Muscle layer of duodenum (tissue), 2 donors: Measurements from ENCODE around the gene BRI3.

Experiments used
- H3K27ac ChIP-seq: one replicate; pipeline ENCODE4 v1.7.0; 2013; ENCODE audit warnings: mild to moderate bottlenecking, low read length
- H3K27me3 ChIP-seq: one replicate; pipeline ENCODE4 v1.7.0; 2013; ENCODE audit warnings: low read depth, mild to moderate bottlenecking, control low read depth, low read length
- H3K36me3 ChIP-seq, 2 donors: one replicate each; pipeline ENCODE4 v1.7.0; 2013; ENCODE audit warnings: low read length in 2 of 2, control low read depth in 1 of 2, mild to moderate bottlenecking in 1 of 2; ENCODE audit not compliant: insufficient read depth in 2 of 2, control insufficient read depth in 1 of 2
- H3K4me1 ChIP-seq, 2 donors: one replicate each; pipeline ENCODE4 v1.7.0; 2013; ENCODE audit warnings: low read length in 2 of 2, mild to moderate bottlenecking in 2 of 2, control low read depth in 1 of 2, moderate library complexity in 1 of 2; ENCODE audit not compliant: insufficient read depth in 2 of 2, control insufficient read depth in 1 of 2
- H3K4me3 ChIP-seq, 2 donors: one replicate each; pipeline ENCODE4 v1.7.0; 2013; ENCODE audit warnings: low read length in 2 of 2, low read depth in 1 of 2, mild to moderate bottlenecking in 1 of 2
- H3K9me3 ChIP-seq, 2 donors: one replicate each; pipeline ENCODE4 v1.7.0; 2013; ENCODE audit warnings: low read length in 2 of 2, control low read depth in 1 of 2, mild to moderate bottlenecking in 1 of 2; ENCODE audit not compliant: control insufficient read depth in 1 of 2
- donor health status: healthy.

The BRI3 gene

GRCh38 chr7:98282703-98283102, 1.2 kb downstream of the BRI3 start:
- peaks cover 35 to 60% of the 10 kb centered on the region in 2 donors for H3K4me1 ChIP-seq
- peaks cover 3 to 8% of the 10 kb centered on the region in 2 donors for H3K36me3 ChIP-seq
- H3K27ac ChIP-seq: peak overlapping the region; percentile 96
- no peaks in the 10 kb centered on the region for H3K27me3 ChIP-seq
- H3K4me3 ChIP-seq: peak overlapping the region; percentile 86 to 87
- H3K9me3 ChIP-seq: no peaks in the 10 kb centered on the region

DNA sequence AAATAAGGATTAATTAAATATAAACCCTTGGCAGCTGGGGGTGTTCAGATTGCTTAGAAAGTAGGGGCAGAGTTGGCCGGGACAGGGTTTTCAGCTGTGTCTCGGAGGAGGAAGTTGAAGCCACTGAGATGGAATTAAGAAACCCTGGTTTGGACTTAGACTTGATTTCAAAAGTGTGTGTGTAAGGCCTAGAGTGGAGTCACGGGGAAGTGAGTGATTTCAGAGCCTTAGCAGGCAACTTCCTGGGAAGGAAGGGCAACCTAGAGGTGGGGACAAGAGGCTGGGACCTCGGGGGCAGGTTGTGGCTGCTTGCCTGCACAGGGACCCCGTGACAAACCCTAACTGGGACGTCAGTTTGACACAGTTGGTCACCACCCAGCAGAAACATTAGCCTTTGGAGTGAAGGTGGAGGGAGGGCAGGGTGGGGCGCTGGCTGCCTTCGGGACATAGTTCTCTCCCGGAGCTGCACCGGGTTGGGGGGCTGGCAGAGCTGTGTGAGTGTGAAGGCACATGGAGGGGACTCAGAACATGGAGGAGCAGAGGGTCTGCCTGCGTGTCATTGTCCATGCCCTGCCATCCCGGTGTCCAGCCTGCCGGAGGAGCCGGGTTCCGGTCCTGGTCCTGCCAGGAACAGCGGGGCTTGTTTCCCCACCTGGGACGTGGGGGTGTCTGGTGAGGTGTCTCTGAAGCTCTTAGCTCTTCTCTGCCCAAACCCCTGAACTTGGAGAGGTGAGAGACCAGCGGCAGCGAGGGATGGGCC, 1.8 kb downstream of the BRI3 start:
- Histone ChIP-seq H3K4me3 (peak overlapping the region; percentile 86 to 87), H3K9me3 (no peaks in the 10 kb centered on the region), H3K27ac (peak overlapping the region; percentile 96), H3K4me1 (peaks cover 38 to 66% of the 10 kb centered on the region in 2 donors), H3K36me3 (peaks cover 7 to 8% of the 10 kb centered on the region in 2 donors), H3K27me3 (no peaks in the 10 kb centered on the region)

DNA sequence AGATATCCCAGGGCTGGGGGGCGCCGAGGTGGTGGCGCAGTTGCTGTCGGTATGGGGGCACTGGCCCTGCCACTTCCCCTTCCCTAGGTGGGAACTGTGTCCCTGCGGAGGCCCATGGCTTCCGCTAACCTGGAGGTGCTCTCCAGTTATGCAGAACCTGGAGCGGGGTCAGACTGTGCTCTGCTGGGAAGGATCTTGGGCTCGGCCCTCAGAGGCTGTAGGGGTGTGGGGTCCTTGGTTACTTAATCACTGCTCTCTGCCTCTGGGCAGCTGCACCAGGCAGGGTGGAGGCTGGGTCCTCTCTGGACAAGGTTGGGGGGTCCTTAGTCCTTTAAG, 2.4 kb downstream of the BRI3 start:
- peaks cover 41 to 71% of the 10 kb centered on the region in 2 donors for H3K4me1 ChIP-seq

DNA sequence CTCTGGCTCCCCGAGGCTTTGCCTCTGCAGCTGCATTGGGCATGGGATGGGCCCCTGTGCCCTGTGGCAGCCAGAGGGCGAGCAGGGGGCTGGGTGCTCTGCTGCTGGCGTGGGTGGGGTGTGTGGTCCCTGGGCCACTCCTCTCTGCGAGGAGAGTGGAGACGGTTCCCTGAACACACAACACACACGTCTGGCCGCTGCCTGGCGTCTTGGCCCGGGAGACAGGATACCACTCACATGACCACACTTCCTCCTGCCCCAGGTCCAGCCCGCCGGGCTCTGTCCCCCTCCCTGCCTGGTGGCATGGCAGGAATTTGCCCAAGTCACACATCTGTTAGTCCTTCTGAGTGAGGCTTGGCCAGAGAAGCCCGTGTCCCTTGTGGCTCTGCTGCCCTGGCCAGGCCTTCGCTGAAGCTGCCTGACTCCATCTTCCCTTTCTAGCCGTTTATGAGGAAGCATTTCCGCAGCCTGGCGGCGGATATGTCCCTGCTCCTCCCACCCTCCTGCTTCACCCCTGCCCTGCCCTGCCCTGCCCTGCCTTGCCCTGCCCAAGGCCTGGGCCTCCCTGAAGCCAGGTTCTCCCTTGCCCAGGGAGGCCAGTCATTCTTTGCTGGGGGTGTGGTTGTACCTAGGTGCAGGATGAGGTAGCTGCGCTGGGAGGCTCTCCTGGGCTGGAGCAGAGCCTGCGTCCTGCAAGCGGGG, 3.0 kb downstream of the BRI3 start:
- Histone ChIP-seq H3K4me3 (peak overlapping the region; percentile 86 to 87), H3K9me3 (no peaks in the 10 kb centered on the region), H3K4me1 (peaks cover 41 to 76% of the 10 kb centered on the region in 2 donors), H3K27ac (peak overlapping the region; percentile 96), H3K27me3 (no peaks in the 10 kb centered on the region), H3K36me3 (peaks cover 8 to 12% of the 10 kb centered on the region in 2 donors)

More for the DNA sequence above, 2.4 kb downstream of the BRI3 start:
- Histone ChIP-seq H3K27me3 (no peaks in the 10 kb centered on the region), H3K27ac (peak overlapping the region; percentile 96), H3K36me3 (peaks cover 8% of the 10 kb centered on the region in 2 donors), H3K9me3 (no peaks in the 10 kb centered on the region), H3K4me3 (peak overlapping the region; percentile 86 to 87)

DNA sequence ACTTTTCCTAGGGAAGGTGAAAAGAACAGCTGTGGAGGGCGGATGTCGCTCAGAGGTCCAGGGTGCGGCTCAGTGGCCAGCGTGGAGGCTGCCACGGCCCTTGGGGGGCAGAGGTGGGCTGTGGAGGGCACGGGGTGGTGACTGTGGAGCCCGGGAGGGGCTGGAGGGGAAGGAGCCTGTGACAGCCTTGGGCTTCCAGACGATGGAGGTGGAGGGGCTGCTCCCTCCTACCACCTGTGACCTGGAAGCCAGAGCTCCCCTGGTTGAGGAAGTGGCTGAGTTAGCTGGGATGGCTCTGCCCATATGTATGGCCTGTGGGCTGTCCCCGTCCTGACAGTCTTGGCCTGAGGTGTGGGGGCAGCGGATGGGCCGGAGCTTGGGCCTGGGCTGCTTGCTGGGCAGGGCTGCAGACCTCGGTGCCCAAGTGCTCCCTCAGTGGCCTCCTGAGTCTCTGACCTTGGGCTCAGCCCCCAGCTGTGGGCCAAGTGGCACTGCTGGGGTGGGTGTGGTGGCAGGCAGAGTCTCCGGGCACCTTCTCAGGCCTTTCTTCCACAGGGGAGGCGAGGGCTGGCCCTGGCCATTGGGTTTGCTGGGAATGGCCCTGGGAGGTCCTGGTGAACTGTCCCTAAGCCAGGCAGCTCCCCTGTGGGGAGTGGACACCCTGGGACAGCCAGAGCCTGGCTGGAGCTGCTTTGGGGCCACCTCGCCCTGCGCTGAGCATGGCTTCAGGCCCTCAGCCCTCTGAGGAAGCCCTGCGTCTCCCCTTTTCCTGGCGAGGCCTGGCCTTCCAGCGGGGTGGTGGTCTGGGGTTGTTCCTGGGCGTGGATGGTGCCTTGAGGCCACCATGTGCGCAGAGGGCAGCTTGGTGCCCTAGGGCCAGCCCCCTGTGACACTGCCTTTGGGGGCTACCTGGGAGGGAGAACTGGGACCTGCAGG, 3.9 kb downstream of the BRI3 start:
- H3K4me3 ChIP-seq: peak overlapping the region; percentile 86 to 87
- H3K27me3 ChIP-seq: no peaks in the 10 kb centered on the region
- no peaks in the 10 kb centered on the region for H3K9me3 ChIP-seq
- H3K27ac ChIP-seq: peak overlapping the region; percentile 96
- peaks cover 8 to 13% of the 10 kb centered on the region in 2 donors for H3K36me3 ChIP-seq
- H3K4me1 ChIP-seq: peaks cover 41 to 78% of the 10 kb centered on the region in 2 donors

DNA sequence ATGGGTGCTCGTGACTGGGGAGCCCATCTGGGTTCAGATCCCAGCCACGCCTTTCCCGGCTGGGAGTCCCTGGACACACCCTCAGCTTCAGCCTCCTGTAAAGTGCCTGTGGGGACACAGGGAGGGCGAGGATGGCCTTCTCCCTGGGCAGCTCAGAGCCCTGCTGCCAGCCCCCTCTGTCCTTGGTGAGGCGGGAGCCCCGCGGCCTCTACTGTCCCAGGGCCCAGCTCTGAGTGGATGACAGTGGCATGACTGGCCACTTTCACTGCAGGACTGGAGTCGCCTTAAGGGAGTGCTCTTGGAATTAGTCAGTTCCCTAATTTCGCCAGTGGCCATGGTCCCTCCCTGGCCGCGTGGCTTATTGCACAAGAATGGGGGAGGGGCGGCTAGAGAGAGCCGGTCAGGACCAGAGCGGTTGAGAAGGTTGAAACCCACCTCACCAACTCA, 4.6 kb downstream of the BRI3 start:
- Histone ChIP-seq H3K4me3 (peak overlapping the region; percentile 26 to 87), H3K27me3 (no peaks in the 10 kb centered on the region), H3K4me1 (peaks cover 37 to 72% of the 10 kb centered on the region in 2 donors), H3K9me3 (no peaks in the 10 kb centered on the region), H3K36me3 (peaks cover 8 to 19% of the 10 kb centered on the region in 2 donors), H3K27ac (peak overlapping the region; percentile 96)

DNA sequence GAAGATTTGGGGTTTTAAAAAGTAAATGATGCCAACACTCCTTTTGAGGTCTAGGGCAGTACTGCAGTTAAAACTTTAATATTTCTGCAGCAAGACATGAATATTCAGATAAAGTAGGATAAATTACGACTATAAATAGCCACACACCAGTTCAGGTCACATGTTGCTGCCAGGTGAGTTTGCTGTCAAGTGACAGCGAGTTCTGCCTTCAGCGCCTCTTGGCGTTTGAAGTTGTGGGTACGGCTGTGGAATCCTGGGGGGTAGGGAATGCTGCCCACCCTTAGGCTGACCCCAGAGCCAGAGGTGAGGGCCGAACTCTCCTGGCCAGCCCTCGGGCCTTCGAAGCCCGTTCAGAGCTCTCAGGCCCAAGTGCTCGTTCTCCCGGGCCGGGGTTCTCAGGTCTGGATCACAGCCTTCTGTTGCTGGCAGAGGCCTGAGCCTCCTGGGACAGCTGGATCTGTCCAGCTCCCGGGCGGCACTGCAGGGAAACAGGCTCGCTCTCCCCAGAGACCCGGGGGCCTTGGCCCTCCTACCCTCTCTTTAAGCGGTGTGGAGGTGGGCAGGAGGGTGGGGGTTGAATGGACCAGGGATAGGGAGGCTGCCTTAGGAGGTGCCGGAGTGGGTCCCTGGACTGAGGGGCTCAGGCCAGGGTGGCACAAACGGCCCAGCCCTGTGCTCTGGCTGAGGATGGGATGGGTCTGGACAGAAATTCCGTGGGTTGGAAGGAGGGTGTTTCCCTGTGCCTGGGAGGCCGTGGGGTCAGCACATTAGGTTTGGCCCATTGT, 5.4 kb downstream of the BRI3 start:
- H3K4me3 ChIP-seq: peak overlapping the region; percentile 26 to 87

DNA sequence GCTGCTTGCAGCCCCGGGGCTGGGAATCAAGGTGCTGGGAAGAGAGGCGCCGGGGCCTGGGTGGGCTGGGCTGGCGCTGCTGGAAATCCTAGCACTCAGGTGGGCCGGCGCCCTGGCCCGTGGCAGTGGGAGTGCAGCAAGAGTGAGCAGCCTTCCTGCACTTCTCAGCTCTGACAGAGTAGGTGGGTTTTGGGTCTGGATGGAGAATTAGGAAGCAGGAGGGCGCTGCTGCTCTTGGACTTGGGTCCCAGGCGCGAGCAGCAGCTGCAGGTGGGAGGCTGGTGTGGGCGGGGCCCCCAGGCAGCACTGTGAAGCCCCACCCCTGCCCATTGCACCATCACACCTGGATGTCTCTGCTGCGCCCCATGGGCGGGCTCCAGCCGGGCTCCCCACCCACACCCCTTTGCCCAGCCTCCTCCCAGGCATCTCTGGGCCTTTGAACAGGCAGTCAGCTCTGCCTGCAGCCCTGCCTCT, 6.0 kb downstream of the BRI3 start:
- H3K36me3 ChIP-seq: peaks cover 16 to 31% of the 10 kb centered on the region in 2 donors
- peaks cover 37 to 71% of the 10 kb centered on the region in 2 donors for H3K4me1 ChIP-seq
- H3K9me3 ChIP-seq: no peaks in the 10 kb centered on the region

More for the DNA sequence above, 5.4 kb downstream of the BRI3 start:
- Histone ChIP-seq H3K36me3 (peaks cover 13 to 25% of the 10 kb centered on the region in 2 donors), H3K4me1 (peaks cover 37 to 72% of the 10 kb centered on the region in 2 donors), H3K27ac (peak overlapping the region; percentile 96), H3K27me3 (no peaks in the 10 kb centered on the region), H3K9me3 (no peaks in the 10 kb centered on the region)

GRCh38 chr7:98288064-98288823, 6.8 kb downstream of the BRI3 start:
- H3K4me1 ChIP-seq: peaks cover 37 to 64% of the 10 kb centered on the region in 2 donors
- H3K27ac ChIP-seq: no peak overlapping the region

More for the DNA sequence above, 6.0 kb downstream of the BRI3 start:
- Histone ChIP-seq H3K27ac (peak overlapping the region; percentile 96), H3K27me3 (no peaks in the 10 kb centered on the region), H3K4me3 (no peak overlapping the region)

More at GRCh38 chr7:98288064-98288823, 6.8 kb downstream of the BRI3 start:
- peaks cover 22 to 36% of the 10 kb centered on the region in 2 donors for H3K36me3 ChIP-seq
- H3K9me3 ChIP-seq: no peaks in the 10 kb centered on the region
- H3K4me3 ChIP-seq: no peak overlapping the region
- H3K27me3 ChIP-seq: no peaks in the 10 kb centered on the region
